ENCODE data around the gene DSG3. TPM values are rescaled to one million over a fixed set of nuclear protein-coding genes. Genes with fewer than 3 reads are reported as not detected.

Gene DSG3
- total and polyA plus RNA-seq, 8 donors: 0.31 to 47.6 (median 0.95) TPM; not detected in 4

DNA sequence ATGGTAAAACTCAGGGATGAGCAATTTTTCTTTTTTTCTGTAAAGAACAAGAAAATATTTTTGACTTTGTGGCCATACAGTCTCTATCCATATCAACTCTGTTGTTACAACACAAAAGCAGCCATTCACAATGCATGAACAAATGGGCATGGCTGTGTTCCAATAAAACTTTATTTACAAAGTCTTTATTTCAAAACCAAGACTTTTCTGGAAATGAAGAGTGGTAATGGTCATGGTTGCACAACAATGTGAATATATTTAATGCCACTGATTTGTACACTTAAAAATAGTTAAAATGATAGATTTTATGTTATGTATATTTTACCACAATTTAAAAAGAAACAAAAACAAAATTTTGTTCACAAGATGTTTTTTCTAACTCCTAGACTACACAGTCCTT is 1.6 kb upstream of the DSG3 start:
- Histone ChIP-seq H3K36me3 (no peaks in the 10 kb centered on the region), H3K9me3 (no peaks in the 10 kb centered on the region), H3K27ac (no peak overlapping the region), H3K4me3 (no peak overlapping the region), H3K27me3 (no peaks in the 10 kb centered on the region), H3K4me1 (no peaks in the 10 kb centered on the region)
- no peak for DNase-seq
- intact Hi-C loops (cut with DNase I; ENCODE audit: low total_unique reads): no loop called here
- TF ChIP-seq, protein P1, sequence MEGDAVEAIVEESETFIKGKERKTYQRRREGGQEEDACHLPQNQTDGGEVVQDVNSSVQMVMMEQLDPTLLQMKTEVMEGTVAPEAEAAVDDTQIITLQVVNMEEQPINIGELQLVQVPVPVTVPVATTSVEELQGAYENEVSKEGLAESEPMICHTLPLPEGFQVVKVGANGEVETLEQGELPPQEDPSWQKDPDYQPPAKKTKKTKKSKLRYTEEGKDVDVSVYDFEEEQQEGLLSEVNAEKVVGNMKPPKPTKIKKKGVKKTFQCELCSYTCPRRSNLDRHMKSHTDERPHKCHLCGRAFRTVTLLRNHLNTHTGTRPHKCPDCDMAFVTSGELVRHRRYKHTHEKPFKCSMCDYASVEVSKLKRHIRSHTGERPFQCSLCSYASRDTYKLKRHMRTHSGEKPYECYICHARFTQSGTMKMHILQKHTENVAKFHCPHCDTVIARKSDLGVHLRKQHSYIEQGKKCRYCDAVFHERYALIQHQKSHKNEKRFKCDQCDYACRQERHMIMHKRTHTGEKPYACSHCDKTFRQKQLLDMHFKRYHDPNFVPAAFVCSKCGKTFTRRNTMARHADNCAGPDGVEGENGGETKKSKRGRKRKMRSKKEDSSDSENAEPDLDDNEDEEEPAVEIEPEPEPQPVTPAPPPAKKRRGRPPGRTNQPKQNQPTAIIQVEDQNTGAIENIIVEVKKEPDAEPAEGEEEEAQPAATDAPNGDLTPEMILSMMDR (IDR thresholded peaks at IDR 0.05): no peak
- no peak for TF ChIP-seq POLR2AphosphoS5 (IDR thresholded peaks at IDR 0.05)
- TF ChIP-seq POLR2A (IDR thresholded peaks at IDR 0.05): no peak
- TF ChIP-seq EP300 (IDR thresholded peaks at IDR 0.05): no peak

DNA sequence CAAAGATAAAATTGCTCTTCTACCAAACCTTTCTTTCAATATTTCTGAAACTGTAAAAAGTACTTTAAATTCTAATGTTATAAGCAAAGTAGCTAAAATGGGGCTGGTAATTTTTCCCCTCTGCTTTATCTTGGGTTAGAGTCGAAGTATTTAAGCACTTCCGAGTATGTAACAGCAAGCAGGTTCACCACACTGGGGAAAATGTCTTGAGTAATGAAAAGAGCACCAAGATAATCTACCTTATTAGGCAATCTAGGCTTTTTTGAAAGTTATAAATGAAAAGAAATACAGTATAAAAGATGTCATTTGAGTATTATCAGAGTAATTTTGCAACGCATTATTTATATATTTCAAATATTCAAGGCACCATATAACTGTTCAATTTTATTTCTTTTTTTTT is 687 bp upstream of the DSG3 start:
- intact Hi-C loops (cut with DNase I; ENCODE audit: low total_unique reads): no loop called here
- TF ChIP-seq POLR2AphosphoS5 (IDR thresholded peaks at IDR 0.05): no peak
- TF ChIP-seq EP300 (IDR thresholded peaks at IDR 0.05): no peak
- no peak for TF ChIP-seq POLR2A (IDR thresholded peaks at IDR 0.05)
- no peaks in the 10 kb centered on the region for H3K4me1 ChIP-seq
- no peak for DNase-seq
- H3K27ac ChIP-seq: no peak overlapping the region
- 81 to 88% (median 86%) methylated on average over 3 of the region's 3 CpGs for WGBS, 5 donors
- H3K27me3 ChIP-seq: no peaks in the 10 kb centered on the region
- no peaks in the 10 kb centered on the region for H3K36me3 ChIP-seq
- H3K4me3 ChIP-seq: no peak overlapping the region
- no peaks in the 10 kb centered on the region for H3K9me3 ChIP-seq

GRCh38 chr18:31450409-31450808 is 2.9 kb downstream of the DSG3 start:
- Histone ChIP-seq H3K9me3 (no peaks in the 10 kb centered on the region), H3K27me3 (no peaks in the 10 kb centered on the region), H3K27ac (no peak overlapping the region), H3K36me3 (no peaks in the 10 kb centered on the region), H3K4me1 (no peaks in the 10 kb centered on the region), H3K4me3 (no peak overlapping the region)
- intact Hi-C loops (cut with DNase I; ENCODE audit: low total_unique reads): no loop called here
- TF ChIP-seq POLR2A (IDR thresholded peaks at IDR 0.05) (no peak), EP300 (IDR thresholded peaks at IDR 0.05) (no peak), POLR2AphosphoS5 (IDR thresholded peaks at IDR 0.05) (no peak)
- TF ChIP-seq, protein P1 (IDR thresholded peaks at IDR 0.05): no peak
- no peak for DNase-seq

DNA sequence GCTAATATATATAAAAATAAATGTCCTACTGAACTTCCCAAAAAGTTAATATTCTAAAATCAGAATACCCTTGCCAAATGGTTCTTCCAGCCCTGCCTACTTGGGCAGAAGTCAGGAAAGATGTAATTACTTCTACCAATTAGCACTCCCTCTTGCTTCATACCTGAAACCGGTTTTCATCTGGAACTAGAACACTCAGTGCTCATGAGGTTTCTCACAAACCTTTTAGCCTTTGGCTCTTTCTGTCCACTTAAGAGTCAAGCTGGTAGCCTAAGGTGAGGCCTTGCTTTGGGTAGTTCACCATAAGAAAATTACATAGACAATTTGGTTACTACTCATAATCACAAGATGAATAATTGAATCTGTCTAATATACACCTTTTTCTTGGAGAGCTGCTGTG is 4.1 kb downstream of the DSG3 start:
- no peak overlapping the region for H3K4me3 ChIP-seq
- H3K27ac ChIP-seq: no peak overlapping the region
- intact Hi-C loops (cut with DNase I; ENCODE audit: low total_unique reads): no loop called here
- 76 to 96% (median 87%) methylated on average over 1 of the region's 1 CpG for WGBS, 5 donors
- H3K36me3 ChIP-seq: no peaks in the 10 kb centered on the region
- H3K4me1 ChIP-seq: no peaks in the 10 kb centered on the region
- H3K9me3 ChIP-seq: no peaks in the 10 kb centered on the region
- no peak for DNase-seq
- TF ChIP-seq EP300 (IDR thresholded peaks at IDR 0.05): no peak
- no peak for TF ChIP-seq POLR2AphosphoS5 (IDR thresholded peaks at IDR 0.05)
- TF ChIP-seq POLR2A (IDR thresholded peaks at IDR 0.05): no peak
- TF ChIP-seq, protein P1 (IDR thresholded peaks at IDR 0.05): no peak
- H3K27me3 ChIP-seq: no peaks in the 10 kb centered on the region

GRCh38 chr18:31454066-31454708 is 6.6 kb downstream of the DSG3 start:
- intact Hi-C loops (cut with DNase I; ENCODE audit: low total_unique reads): no loop called here
- Histone ChIP-seq H3K9me3 (no peaks in the 10 kb centered on the region), H3K4me3 (no peak overlapping the region), H3K36me3 (no peaks in the 10 kb centered on the region), H3K27me3 (no peaks in the 10 kb centered on the region), H3K4me1 (no peaks in the 10 kb centered on the region), H3K27ac (no peak overlapping the region)
- 56 to 86% (median 80%) methylated on average over 3 of the region's 3 CpGs for WGBS, 5 donors
- no peak for TF ChIP-seq EP300 (IDR thresholded peaks at IDR 0.05)
- DNase-seq: no peak

Data from stomach (tissue), 9 donors.